ENCODE data around the gene GORAB.

- TF ChIP-seq CHD2 (IDR thresholded peaks at IDR 0.05; ENCODE audit: low read length, partially characterized antibody), result no peak
- TF ChIP-seq POLR2A (IDR thresholded peaks at IDR 0.05; ENCODE audit: low read length), result no peak
- no peak for TF ChIP-seq USF2 (IDR thresholded peaks at IDR 0.05)
- TF ChIP-seq RNF2 (IDR thresholded peaks at IDR 0.05; ENCODE audit: borderline replicate concordance, low read depth), result no peak
- no peak for TF ChIP-seq EP300 (IDR thresholded peaks at IDR 0.05)
- no peak for TF ChIP-seq TP53 (CRISPR knock-in tag; IDR thresholded peaks at IDR 0.05)
- TF ChIP-seq BHLHE40 (IDR thresholded peaks at IDR 0.05; ENCODE audit: low read depth, low read length), result no peak
- TF ChIP-seq PHF8 (IDR thresholded peaks at IDR 0.05; ENCODE audit: borderline replicate concordance, low read depth), result no peak
- TF ChIP-seq, protein P1, sequence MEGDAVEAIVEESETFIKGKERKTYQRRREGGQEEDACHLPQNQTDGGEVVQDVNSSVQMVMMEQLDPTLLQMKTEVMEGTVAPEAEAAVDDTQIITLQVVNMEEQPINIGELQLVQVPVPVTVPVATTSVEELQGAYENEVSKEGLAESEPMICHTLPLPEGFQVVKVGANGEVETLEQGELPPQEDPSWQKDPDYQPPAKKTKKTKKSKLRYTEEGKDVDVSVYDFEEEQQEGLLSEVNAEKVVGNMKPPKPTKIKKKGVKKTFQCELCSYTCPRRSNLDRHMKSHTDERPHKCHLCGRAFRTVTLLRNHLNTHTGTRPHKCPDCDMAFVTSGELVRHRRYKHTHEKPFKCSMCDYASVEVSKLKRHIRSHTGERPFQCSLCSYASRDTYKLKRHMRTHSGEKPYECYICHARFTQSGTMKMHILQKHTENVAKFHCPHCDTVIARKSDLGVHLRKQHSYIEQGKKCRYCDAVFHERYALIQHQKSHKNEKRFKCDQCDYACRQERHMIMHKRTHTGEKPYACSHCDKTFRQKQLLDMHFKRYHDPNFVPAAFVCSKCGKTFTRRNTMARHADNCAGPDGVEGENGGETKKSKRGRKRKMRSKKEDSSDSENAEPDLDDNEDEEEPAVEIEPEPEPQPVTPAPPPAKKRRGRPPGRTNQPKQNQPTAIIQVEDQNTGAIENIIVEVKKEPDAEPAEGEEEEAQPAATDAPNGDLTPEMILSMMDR (IDR thresholded peaks at IDR 0.05), result no peak
- no peak for TF ChIP-seq MAFK (IDR thresholded peaks at IDR 0.05; ENCODE audit: partially characterized antibody)
- no peak for TF ChIP-seq CBX8 (IDR thresholded peaks at IDR 0.05)
- TF ChIP-seq MYC (IDR thresholded peaks at IDR 0.05; ENCODE audit: borderline replicate concordance, low read length), result no peak
- TF ChIP-seq, protein P2, sequence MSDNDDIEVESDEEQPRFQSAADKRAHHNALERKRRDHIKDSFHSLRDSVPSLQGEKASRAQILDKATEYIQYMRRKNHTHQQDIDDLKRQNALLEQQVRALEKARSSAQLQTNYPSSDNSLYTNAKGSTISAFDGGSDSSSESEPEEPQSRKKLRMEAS (IDR thresholded peaks at IDR 0.05), result no peak
- TF ChIP-seq REST (IDR thresholded peaks at IDR 0.05), result no peak
These were observed 3.5 kb downstream of the GORAB start for GRCh38 chr1:170535418-170535817.
